Type B pancreatic cell (in vitro differentiated cells): ENCODE results near the gene RRP15. TPM values are rescaled to one million over a fixed set of nuclear protein-coding genes. Genes with fewer than 3 reads are reported as not detected.

Experiments
- DNase-seq: peaks from one replicate; pipeline ENCODE4 v3.0.0; 2021; ENCODE audit warnings: mixed read lengths; ENCODE audit not compliant: unreplicated experiment; ENCODE audit errors: extremely low spot score
- H3K27ac Mint-ChIP-seq: 2 replicates; pipeline ENCODE4 v1.8.0; 2021; ENCODE audit warnings: mild to moderate bottlenecking, mixed read lengths
- H3K27me3 Mint-ChIP-seq: 2 replicates; pipeline ENCODE4 v1.8.0; 2021; ENCODE audit warnings: mixed read lengths
- H3K36me3 Mint-ChIP-seq: 2 replicates; pipeline ENCODE4 v1.8.0; 2021; ENCODE audit warnings: mixed read lengths
- H3K4me1 Mint-ChIP-seq: one replicate; pipeline ENCODE4 v1.8.0; 2021; ENCODE audit warnings: mixed read lengths; ENCODE audit not compliant: unreplicated experiment
- H3K4me3 Mint-ChIP-seq: 2 replicates; pipeline ENCODE4 v1.8.0; 2021; ENCODE audit warnings: mild to moderate bottlenecking, mixed read lengths
- H3K9me3 Mint-ChIP-seq: 2 replicates; pipeline ENCODE4 v1.8.0; 2021; ENCODE audit warnings: mixed read lengths
- total RNA-seq: library from RNA; stranded (reverse); gene quantifications from 2 replicates; pipeline ENCODE4 v1.2.1, GENCODE V29; 2021; ENCODE audit warnings: low replicate concordance
- TF ChIP-seq, protein P1 (sequence below): fragments of 200-600 bp; sonication (generic); conservative IDR thresholded peaks from 2 replicates; pipeline ENCODE4 v1.5.0; 2021; ENCODE audit warnings: antibody characterized with exemption, mild to moderate bottlenecking

The RRP15 gene
- total RNA-seq, 1 donor from 2014 or later: 22.9 TPM

GRCh38 chr1:218262259-218262658, 22.8 kb upstream of the RRP15 start:
- TF ChIP-seq, protein P1, sequence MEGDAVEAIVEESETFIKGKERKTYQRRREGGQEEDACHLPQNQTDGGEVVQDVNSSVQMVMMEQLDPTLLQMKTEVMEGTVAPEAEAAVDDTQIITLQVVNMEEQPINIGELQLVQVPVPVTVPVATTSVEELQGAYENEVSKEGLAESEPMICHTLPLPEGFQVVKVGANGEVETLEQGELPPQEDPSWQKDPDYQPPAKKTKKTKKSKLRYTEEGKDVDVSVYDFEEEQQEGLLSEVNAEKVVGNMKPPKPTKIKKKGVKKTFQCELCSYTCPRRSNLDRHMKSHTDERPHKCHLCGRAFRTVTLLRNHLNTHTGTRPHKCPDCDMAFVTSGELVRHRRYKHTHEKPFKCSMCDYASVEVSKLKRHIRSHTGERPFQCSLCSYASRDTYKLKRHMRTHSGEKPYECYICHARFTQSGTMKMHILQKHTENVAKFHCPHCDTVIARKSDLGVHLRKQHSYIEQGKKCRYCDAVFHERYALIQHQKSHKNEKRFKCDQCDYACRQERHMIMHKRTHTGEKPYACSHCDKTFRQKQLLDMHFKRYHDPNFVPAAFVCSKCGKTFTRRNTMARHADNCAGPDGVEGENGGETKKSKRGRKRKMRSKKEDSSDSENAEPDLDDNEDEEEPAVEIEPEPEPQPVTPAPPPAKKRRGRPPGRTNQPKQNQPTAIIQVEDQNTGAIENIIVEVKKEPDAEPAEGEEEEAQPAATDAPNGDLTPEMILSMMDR: no peak
- Mint-ChIP-seq H3K4me1 (no peaks in the 10 kb centered on the region), H3K27ac (no peak overlapping the region), H3K27me3 (peaks cover 15% of the 10 kb centered on the region), H3K4me3 (no peak overlapping the region), H3K9me3 (peaks cover 7% of the 10 kb centered on the region), H3K36me3 (no peaks in the 10 kb centered on the region)
- no peak for DNase-seq

DNA sequence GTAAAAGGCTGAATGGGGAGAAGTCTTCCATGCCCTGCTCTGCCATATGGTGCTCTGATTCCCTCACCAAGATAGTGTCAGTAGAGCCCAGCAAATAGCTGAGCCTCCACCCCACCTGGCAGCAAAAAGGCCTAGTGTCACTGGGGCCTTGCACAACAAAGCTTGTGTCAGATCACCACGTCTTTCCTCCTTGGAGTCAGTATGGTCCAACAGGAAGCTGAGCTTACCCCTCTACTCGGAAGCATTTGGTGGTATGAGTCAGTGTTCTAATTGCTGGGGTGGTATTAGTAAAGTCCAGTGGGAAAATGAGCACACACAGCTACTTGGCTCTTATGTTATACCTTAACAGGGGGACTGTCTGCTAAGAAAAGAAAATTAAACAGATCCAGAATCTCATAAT, 18.7 kb upstream of the RRP15 start:
- H3K27ac Mint-ChIP-seq: no peak overlapping the region
- no peaks in the 10 kb centered on the region for H3K9me3 Mint-ChIP-seq
- TF ChIP-seq, protein P1: no peak
- H3K4me3 Mint-ChIP-seq: no peak overlapping the region
- H3K4me1 Mint-ChIP-seq: no peaks in the 10 kb centered on the region
- no peak for DNase-seq
- H3K36me3 Mint-ChIP-seq: no peaks in the 10 kb centered on the region
- peaks cover 11% of the 10 kb centered on the region for H3K27me3 Mint-ChIP-seq

- Mint-ChIP-seq H3K27me3 (peaks cover 19% of the 10 kb centered on the region), H3K9me3 (no peaks in the 10 kb centered on the region), H3K27ac (no peak overlapping the region), H3K4me1 (no peaks in the 10 kb centered on the region), H3K36me3 (no peaks in the 10 kb centered on the region), H3K4me3 (no peak overlapping the region)
- TF ChIP-seq, protein P1: no peak
- no peak for DNase-seq
These were observed 12.7 kb upstream of the RRP15 start for GRCh38 chr1:218272366-218272765.

DNA sequence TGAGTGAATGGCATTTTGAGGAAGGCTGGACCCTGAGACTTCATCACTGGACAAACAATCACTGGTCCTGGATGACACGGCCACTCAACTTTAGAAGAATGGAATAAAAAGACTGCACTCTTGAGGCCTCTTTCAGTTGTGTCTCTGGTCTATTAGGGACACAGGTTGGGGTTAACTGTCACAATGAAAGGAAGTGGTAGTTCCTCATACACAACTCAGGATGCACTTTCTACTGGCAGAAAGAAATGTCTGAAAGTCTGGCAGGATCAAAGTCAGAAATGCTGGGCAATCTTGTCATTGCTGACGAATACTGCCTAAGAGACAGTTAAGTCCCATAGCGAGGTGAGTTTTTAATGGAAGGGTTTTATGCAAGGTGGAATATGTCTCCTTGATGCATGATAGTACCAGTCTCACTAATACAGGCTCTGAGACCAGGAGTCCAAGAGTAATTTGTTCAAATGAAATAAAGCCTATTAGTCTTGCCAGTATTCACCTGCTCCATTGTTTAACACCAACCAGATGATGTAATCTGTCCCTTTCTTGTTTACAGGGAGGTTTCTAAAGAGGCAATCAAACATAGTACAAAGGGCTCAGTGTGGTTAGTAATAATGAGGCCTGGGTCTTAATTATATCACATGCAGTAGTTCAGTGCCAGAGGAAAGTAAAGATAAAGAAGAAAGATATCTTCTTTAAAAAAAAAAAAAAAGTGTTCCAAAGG, 11.2 kb upstream of the RRP15 start:
- H3K27me3 Mint-ChIP-seq: peaks cover 21% of the 10 kb centered on the region
- TF ChIP-seq, protein P1: no peak
- no peak overlapping the region for H3K27ac Mint-ChIP-seq
- no peaks in the 10 kb centered on the region for H3K4me1 Mint-ChIP-seq
- H3K4me3 Mint-ChIP-seq: no peak overlapping the region
- H3K9me3 Mint-ChIP-seq: no peaks in the 10 kb centered on the region
- DNase-seq: no peak
- H3K36me3 Mint-ChIP-seq: no peaks in the 10 kb centered on the region

GRCh38 chr1:218274511-218274910, 10.6 kb upstream of the RRP15 start:
- H3K27ac Mint-ChIP-seq: no peak overlapping the region
- H3K9me3 Mint-ChIP-seq: no peaks in the 10 kb centered on the region
- H3K27me3 Mint-ChIP-seq: peaks cover 21% of the 10 kb centered on the region
- no peak for DNase-seq
- no peaks in the 10 kb centered on the region for H3K4me1 Mint-ChIP-seq
- H3K4me3 Mint-ChIP-seq: no peak overlapping the region
- no peaks in the 10 kb centered on the region for H3K36me3 Mint-ChIP-seq
- TF ChIP-seq, protein P1: no peak

DNA sequence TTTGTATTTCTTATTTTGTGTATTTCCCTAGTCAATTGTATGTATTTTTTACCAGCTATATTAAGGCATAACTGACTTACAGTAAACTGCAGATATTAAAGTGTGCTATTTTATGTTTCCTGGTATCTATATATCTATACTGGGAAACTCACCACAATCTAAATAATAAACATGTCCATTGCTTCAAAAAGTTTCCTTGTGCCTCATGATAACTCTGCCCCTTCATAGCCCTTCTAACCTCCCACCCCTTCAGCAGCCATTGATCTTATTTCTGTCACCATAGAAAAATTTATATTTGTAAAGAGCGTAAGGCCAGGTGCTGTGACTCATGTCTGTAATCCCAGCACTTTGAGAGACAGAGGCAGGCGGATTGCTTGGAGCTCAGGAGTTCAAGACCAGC, 9.3 kb upstream of the RRP15 start:
- no peaks in the 10 kb centered on the region for H3K9me3 Mint-ChIP-seq
- DNase-seq: no peak
- peaks cover 21% of the 10 kb centered on the region for H3K27me3 Mint-ChIP-seq
- no peak overlapping the region for H3K27ac Mint-ChIP-seq
- H3K4me3 Mint-ChIP-seq: no peak overlapping the region
- TF ChIP-seq, protein P1: no peak
- H3K36me3 Mint-ChIP-seq: no peaks in the 10 kb centered on the region
- H3K4me1 Mint-ChIP-seq: no peaks in the 10 kb centered on the region
